CD4-positive, alpha-beta T cell treated with Interferon gamma for 1 hour (primary cell): Measurements from ENCODE around the gene ATRX.

Experiments
- DNase-seq: peaks from one replicate; pipeline ENCODE4 v3.0.0-alpha.2; 2020

Gene ATRX

GRCh38 chrX:77484045-77484444 is 302.0 kb downstream of the ATRX start:
- no peak for DNase-seq

GRCh38 chrX:77455437-77455836 is 330.6 kb downstream of the ATRX start:
- no peak for DNase-seq
